ENCODE results near the gene ERC2.
"Not testable (repeated sequence)": the region's sequence is repeated elsewhere in the genome, so short reads cannot be mapped to it uniquely, and the experiment has no call there.

ERC2 gene

DNA sequence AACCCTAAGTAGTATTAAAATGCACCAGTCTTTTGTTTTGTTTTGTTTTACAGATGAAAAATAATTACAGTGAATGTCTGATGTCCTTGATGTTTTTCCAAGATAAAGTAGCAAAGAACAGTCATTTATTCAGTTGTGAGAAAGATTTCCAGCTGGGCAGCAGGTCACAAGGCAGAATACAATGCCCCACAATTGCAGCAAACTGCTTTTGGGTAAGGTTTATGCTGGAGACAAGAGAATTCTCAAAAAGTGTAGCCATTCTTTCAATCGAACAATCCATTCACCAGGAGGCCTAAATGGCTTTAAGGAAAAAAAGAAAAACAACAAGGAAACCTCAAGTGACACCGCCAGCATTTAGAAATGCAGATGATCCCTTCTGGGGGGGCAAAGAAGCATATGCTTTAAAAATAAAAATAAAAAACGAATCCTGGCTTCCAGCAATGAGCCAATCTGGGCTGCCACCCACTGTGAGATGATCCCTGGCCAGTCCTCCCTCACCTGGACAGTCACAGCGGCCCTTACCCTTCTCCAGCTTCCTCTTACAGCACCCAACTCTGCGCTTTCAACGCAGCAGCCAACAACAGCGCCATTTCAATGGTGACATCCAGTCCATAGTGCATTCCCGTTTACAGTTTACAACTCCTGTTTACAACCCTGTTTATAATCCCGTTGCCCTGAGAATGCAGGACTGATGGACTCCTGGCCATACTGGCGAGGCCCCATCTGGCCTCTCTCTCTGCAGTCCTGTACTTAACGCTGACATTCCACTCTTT lies 955.5 kb downstream of the ERC2 start:
- in situ Hi-C loops (cut with HindIII; ENCODE audit: low sequenced_read_pairs): no loop called here
- TF ChIP-seq, protein P1, sequence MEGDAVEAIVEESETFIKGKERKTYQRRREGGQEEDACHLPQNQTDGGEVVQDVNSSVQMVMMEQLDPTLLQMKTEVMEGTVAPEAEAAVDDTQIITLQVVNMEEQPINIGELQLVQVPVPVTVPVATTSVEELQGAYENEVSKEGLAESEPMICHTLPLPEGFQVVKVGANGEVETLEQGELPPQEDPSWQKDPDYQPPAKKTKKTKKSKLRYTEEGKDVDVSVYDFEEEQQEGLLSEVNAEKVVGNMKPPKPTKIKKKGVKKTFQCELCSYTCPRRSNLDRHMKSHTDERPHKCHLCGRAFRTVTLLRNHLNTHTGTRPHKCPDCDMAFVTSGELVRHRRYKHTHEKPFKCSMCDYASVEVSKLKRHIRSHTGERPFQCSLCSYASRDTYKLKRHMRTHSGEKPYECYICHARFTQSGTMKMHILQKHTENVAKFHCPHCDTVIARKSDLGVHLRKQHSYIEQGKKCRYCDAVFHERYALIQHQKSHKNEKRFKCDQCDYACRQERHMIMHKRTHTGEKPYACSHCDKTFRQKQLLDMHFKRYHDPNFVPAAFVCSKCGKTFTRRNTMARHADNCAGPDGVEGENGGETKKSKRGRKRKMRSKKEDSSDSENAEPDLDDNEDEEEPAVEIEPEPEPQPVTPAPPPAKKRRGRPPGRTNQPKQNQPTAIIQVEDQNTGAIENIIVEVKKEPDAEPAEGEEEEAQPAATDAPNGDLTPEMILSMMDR (IDR thresholded peaks at IDR 0.05; ENCODE audit: low read depth, low read length, missing control alignments): no peak
- no peak overlapping the region for H3K4me3 ChIP-seq (ENCODE audit: low read depth, low read length)
- no peak for DNase-seq (ENCODE audit: low read depth)

DNA sequence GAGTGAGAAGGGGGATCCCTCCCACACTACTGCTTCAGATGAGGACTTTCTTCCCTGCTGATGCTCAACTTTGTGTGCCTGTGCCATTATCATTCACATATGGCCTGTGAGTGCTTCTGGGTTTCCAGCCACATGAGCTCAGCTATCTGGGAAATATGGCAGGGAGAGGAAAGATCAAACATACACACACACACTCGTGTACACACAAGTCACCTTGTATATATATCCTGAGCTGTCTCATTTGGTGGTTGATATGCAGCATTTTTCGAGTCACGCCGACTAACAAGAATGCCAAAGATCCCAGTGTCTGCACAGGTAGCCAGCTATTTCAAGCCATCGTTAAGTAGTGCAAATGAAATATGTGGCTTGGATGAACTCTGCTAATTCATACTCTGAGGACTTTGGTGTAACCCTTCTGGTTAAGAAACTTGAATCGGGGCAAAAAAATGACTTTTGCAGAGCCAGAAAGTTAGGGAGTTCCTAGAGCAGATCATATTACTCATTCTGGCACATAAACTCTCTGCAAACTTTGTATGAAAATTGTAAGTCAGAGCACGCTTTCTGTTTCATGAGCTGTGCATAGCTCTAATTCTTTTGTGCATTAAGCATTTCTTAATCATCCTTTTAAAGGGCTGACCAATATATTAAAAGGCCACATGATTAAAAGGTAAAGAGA lies 956.2 kb downstream of the ERC2 start:
- DNase-seq (ENCODE audit: low read depth): peak; percentile 61
- no peak overlapping the region for H3K4me3 ChIP-seq (ENCODE audit: low read depth, low read length)
- in situ Hi-C loops (cut with HindIII; ENCODE audit: low sequenced_read_pairs): no loop called here
- TF ChIP-seq, protein P1 (IDR thresholded peaks at IDR 0.05; ENCODE audit: low read depth, low read length, missing control alignments): no peak

DNA sequence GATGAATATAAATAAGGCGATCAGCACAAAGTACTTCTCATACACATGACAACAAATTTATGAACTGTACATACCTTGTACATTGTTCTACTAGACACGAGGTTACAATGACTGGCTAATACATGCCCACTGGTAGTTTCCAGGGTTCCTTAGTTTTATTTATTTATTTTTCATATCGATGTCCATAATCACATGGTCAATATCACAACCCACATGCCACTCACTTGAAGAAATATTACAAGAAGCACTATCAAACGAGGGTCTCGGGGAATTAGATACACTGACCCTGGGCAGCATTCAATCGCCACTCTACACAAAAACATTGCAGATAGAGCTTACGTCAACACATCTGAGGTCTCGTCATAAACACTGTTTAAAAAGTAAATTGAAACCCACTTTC lies 959.9 kb downstream of the ERC2 start:
- in situ Hi-C loops (cut with HindIII; ENCODE audit: low sequenced_read_pairs): no loop called here
- no peak for DNase-seq (ENCODE audit: low read depth)
- H3K4me3 ChIP-seq (ENCODE audit: low read depth, low read length): no peak overlapping the region
- TF ChIP-seq, protein P1 (IDR thresholded peaks at IDR 0.05; ENCODE audit: low read depth, low read length, missing control alignments): no peak

DNA sequence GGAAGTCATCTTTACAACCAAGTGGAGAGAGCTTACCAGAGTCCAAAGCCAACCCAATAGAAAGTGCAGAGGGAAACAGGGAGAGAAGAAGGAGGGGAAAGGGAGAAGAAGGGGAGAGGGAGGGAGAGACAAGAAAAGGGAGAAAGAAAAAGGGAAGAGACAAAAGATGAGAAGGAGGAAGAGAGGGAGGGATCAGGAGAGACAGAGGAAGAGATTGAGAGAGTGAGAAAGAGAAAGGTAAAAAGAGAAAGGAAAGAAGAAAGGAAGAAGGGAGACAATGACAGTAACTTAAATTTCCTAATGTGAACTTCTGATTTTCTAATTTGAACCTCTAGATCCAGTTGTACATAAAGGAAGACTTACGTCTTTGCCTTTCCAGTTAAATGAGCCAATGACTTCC lies 960.5 kb downstream of the ERC2 start:
- in situ Hi-C loops (cut with HindIII; ENCODE audit: low sequenced_read_pairs): no loop called here
- no peak overlapping the region for H3K4me3 ChIP-seq (ENCODE audit: low read depth, low read length)
- no peak for DNase-seq (ENCODE audit: low read depth)
- TF ChIP-seq, protein P1 (IDR thresholded peaks at IDR 0.05; ENCODE audit: low read depth, low read length, missing control alignments): no peak

DNA sequence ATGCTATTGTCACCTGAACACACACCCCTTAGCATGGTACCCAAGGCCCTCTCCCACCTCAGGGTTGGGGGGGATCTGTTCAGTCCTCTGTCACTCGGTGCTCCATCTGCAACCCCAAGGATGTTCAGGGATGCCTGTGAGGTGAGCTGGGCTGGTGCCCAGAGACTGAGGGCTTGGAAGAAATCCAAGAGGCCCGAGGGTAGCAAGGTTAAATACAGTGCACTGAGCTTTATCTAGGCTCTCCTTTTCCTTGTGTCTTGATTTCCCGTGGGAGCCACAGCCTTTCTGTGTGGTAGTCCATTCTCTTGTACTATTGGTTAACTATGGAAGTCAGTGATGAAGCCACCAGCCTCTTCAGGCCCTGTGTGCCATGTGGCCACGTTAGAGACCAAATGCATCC lies 962.5 kb downstream of the ERC2 start:
- in situ Hi-C loops (cut with HindIII; ENCODE audit: low sequenced_read_pairs): no loop called here
- TF ChIP-seq, protein P1 (IDR thresholded peaks at IDR 0.05; ENCODE audit: low read depth, low read length, missing control alignments): no peak

DNA sequence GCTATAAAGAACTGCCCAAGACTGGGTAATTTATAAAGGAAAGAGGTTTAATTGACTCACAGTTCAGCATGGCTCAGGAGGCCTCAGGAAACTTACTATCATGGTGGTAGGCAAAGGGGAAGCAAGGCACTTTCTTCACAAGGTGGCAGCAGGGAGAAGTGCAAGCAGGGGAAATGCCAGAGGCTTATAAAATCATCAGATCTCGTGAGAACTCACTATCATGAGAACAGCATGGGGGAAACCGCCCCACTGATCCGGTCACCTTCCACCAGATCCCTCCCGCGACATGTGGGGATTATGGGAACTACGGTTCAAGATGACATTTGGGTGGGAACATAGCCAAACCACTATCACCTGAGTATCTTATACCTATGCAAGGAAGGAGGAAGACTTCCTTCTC lies 963.2 kb downstream of the ERC2 start:
- H3K4me3 ChIP-seq (ENCODE audit: low read depth, low read length); DNase-seq (ENCODE audit: low read depth); in situ Hi-C loops (cut with HindIII; ENCODE audit: low sequenced_read_pairs): not testable (repeated sequence)
- TF ChIP-seq, protein P1 (IDR thresholded peaks at IDR 0.05; ENCODE audit: low read depth, low read length, missing control alignments): peak; percentile 40

More for the DNA sequence above, 962.5 kb downstream of the ERC2 start:
- DNase-seq (ENCODE audit: low read depth): no peak
- H3K4me3 ChIP-seq (ENCODE audit: low read depth, low read length): no peak overlapping the region

Data from astrocyte of the cerebellum (primary cell).